ENCODE measurements around the gene MFRP.

The MFRP gene

DNA sequence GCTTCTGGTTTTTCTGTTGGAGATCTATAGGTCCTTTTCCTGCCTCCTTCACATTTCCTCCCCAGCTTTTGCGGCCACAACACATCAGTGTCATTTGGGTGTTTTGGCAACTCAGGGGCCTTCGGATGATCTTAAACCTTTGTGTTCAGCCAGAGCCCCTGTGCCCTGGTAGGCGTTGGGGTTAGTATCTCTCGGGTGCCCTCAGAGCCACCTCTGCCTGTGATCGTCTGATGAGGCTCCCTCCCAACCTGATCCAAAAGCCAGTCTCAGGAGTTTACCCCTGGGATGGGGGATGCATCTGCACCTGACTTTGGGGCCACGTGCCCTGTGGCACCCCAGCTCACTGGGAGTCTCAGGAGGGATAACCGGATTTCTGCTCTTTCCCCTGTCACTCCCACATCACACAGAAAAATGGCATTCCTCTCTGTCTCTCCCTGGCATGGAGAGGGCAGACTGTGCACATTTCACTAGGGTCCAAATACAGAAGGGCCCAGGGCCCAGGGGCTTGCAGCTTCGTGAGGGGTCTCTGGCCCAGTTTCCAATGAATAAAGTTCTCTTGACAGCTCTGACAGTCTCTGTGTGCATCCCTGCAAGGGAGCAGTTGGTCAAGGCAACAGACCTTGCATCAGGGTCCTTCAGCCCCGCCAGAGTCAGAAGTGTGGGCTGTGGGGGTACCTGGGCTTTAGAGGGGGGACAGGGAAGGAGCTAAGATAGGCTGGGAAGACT is 9.6 kb downstream of the MFRP start:
- DNase-seq: no peak

DNA sequence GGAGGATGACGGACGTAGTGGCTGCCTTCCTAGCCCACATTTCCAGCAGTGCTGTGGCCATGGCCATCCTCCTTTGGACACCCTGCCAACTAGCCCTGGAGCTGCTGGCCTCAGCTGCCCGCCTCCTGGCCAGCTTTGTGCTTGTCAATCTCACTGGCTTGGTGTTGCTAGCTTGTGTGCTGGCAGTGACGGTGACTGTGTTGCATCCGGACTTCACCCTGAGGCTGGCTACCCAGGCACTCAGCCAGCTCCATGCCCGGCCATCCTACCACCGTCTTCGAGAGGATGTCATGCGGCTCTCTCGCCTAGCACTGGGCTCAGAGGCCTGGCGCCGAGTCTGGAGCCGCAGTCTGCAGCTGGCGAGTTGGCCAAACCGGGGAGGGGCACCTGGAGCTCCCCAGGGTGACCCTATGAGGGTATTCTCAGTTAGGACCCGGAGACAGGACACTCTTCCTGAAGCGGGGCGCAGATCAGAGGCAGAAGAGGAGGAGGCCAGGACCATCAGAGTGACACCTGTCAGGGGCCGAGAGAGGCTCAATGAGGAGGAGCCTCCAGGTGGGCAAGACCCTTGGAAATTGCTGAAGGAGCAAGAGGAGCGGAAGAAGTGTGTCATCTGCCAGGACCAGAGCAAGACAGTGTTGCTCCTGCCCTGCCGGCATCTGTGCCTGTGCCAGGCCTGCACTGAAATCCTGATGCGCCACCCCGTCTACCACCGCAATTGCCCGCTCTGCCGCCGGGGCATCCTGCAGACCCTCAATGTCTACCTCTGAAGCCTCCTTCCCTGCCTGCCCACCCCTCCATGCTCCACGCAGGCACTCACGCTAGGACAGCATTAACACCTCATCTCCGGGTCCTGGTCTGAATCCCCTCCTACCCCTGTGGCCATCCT is 10.6 kb downstream of the MFRP start:
- no peak for DNase-seq

DNA sequence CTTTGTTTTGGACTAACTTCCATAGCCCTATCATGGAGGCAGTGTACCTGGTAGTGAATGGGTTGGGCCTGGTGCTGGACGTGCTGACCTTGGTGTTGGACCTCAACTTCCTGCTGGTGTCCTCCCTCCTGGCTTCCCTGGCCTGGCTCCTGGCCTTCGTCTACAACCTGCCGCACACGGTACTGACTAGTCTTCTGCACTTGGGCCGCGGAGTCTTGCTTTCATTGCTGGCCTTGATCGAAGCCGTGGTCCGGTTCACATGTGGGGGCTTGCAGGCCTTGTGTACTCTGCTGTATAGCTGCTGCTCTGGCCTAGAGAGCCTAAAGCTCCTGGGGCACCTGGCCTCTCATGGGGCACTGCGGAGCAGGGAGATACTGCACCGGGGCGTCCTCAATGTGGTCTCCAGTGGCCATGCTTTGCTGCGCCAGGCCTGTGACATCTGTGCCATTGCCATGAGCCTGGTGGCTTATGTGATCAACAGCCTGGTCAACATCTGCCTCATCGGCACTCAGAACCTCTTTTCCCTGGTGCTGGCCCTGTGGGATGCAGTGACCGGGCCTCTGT is 11.3 kb downstream of the MFRP start:
- no peak for DNase-seq

DNA sequence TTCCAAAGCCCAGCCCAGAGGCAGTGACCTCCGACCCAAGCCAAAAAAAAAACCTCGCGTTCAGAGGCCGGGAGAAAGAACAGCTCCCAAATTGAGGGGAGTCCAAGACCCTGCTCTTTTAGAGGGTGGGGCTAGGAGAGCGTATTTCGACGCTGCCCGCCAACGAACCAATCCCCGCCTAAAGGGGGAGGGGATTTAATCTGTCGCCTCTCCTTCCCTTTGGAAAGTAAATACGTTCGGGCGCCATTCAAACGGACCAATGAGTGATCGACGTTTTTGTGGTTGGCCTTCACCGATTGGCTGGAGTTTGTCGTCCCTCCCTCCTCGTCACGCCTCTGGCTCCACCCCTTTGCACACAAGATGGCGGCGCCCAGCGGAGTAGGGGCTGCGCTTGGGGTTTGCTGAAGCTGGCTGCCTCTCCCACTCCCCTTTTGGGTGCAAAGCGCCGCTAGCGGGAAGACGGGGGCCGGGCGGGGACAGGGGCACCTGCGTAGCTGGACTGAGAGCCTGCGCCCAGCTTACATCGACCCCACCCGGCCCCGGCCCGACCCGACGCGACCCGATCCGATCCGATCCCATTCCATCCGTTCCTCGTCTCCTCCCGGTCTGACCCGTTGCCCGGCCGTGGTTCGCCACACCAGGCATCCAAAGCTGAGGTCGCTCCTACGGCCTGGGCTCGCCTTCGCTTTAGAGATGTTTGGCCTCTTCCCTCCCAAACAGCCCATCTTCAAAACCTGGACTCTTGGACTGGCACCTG is 12.2 kb downstream of the MFRP start, which contains the start of gene RNF26:
RNF26 (plus strand) TSS at position 354 of the 757 bp plus-strand sequence. CDS start 596 bp downstream, outside the sequence.
- peak; percentile 87 for DNase-seq

DNA sequence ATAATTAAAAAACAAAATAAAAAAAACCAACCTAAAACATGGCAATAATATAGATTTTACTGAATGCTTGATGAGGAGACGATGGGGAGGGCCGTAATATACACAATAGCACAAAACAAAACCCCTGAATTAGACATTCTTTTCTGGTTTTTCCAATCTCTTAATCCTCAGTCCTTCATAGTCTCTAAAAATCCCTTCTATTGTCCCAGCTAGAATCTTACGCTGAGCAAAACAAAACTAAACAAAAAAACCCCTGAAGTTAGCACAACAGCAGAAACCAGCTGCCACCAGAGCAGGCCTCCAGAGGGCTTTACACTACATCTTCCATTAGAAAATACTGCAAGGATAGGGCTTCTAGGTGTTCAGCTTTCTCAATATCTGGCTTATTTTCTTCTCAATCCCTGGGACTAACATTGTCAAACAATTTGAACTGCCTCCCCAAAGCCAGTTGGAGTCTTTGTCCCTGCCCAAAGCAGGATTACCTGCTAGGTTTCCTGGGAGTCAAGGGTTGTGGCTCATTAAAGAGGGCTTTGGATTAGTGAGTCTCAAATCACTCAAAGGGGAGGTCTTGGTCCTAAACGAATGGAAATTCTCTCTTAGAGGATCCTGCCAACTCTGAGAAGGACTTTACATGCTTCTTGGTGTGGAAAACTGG is 14.3 kb downstream of the MFRP start:
- no peak for DNase-seq

DNA sequence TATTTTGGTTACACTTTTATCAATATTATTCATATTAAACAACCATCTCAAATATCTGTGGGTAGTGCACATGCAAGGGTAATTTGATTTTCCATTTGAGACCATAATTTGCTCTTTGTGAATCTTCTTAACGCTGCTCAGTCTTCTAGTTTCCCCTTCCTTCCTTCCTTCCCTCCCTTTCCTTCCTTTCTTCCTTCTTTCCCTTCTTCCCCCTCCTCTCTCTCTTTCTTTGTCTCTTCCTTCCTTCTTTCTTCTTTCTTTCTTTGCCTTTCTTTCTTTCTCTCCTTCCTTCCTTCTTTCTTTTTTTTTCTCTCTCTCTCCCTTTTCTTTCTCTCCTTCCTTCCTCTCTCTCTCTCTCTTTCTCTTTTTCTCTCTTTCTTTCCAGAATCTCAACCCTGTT is 16.3 kb downstream of the MFRP start:
- DNase-seq: no peak

DNA sequence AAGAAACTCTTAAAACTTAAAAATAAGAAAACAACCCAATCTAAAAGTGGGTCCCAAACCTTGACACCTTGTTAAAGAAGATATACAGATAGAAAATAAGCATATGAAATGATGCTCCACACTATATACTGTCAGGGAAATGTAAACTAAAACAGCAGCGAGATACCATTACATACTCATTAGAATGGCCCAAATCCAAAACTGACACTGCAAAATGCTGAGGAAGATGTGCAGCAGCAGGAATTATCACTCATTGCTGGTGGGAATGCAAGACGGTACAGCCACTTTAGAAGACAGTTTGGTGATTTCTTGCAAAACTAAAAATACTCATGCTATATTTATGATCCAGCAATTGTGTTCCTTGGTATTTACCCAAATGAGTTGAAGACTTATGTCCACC is 17.2 kb downstream of the MFRP start:
- no peak for DNase-seq

DNA sequence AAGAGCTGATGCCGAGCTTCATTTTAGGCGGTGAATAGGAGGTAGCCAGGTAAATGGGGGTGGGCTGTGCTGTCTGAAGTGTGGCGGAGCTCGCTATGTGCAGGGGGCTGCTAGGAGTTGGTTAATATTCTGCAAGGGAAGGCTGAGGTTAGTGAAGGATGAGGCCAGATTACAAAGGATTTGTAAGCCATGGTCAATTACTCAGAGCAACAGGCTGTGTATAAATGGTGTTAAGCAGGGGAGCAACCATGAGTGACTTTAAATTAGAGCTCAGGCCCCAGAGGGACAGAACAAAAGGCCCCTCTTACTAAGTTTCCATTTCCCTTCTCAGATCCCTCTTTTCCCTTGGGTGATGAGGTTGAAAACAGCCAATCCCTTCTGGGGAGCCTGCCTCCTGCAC is 22.3 kb downstream of the MFRP start:
- DNase-seq: no peak

DNA sequence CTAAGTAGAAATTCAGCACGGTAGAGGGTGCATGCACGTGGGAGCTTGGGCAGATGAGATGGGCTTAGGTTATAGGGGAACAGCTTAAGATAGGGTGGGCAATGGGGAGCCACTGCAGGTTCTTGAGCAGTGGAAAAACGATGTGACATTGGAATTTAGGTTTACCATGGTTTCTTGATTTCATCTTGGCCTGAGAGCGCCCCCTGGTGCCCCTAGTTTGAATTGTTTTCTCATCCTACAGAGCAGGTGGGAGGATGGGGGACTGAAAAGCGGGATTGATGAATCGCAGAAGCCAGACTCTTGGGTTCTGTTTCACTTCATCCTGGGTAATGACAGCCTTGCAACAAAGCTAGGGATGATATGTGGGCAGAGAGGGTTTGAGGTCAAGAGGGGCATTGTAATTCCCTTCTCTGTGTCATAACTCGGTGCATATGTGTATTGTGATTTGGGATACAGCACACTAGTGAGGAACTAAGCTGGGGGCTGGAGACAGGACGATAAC is 22.9 kb downstream of the MFRP start:
- peak; percentile 29 for DNase-seq

DNA sequence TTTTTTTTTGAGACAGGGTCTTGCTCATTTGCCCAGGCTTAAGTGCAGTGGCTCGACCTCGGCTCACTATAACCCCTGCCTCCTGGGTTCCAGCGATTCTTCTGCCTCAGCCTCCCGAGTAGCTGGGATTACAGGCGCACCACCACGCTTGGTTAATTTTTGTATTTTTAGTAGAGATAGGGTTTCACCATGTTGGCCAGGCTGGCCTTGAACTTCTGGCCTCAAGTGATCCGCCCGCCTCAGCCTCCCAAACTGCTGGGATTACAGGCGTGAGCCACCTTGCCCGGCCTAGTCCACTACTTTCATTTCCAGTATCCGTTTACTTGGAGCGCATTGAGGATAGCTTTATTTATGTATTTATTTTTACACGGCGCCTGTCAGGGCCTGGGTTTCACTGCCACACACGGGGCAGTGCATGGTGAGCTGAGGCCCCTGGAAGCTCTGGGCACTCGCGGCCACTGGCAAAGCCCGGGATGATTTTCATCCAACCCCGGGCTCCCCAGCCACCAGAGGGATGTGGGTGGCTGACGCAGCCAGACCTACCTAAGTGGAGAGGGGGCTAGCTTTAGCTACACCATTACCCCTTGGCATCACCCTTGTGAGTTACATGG is 23.5 kb downstream of the MFRP start:
- no peak for DNase-seq

DNA sequence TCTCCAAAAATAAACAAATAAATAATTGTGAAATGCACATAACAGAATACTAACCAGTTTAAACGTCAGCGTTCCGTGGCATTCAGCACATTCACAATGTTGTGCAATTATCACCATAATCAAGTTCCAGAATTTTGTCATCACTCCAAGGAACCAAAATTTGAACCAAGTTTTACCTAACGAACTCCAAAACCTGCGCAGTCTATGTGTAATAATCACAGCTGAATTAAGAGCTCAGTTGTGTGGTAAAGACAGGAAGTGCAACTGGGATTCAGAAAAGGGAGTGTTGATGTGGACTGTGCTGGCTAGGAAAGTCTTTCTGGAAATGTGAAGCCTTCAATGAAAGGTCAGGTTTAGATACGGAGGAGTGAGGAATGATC is 24.2 kb downstream of the MFRP start:
- DNase-seq: no peak

DNA sequence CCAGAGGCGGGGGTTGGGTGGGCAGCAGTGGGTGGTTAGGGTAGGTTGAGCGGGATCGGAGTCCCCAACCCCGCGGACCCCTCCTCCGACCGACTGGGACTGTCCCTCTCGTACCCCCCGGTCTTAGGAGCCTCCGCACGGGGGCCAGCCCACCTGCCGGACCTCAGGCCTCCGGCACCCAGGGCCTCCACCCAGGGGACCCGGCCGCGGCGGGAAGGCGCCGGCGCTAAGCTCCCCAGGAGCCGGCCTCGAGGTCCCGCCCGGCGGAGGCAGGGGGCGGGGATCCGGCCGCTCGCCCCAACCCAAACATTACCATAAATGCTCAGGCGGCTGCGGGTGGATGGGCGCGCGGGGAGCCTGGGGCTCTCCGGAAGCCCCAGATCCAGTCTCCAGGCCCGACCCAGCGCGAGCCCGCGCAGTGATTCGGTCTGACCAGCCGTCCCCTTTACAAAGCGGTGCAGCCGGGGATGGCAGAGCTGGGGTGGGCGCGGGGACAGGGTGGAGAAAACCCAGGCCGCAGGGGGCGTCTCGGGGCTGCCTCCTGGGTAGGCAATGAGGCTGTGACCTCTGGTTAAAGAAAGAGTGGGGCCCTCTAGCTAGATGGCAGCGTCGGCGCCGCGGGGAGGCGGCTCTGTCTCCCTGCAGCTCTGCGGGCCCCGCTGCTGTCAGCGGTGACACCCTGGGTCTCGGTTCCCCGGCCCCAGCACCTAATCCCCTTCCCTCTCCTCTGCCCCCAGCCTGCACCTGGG is 25.6 kb downstream of the MFRP start:
- no peak for DNase-seq

DNA sequence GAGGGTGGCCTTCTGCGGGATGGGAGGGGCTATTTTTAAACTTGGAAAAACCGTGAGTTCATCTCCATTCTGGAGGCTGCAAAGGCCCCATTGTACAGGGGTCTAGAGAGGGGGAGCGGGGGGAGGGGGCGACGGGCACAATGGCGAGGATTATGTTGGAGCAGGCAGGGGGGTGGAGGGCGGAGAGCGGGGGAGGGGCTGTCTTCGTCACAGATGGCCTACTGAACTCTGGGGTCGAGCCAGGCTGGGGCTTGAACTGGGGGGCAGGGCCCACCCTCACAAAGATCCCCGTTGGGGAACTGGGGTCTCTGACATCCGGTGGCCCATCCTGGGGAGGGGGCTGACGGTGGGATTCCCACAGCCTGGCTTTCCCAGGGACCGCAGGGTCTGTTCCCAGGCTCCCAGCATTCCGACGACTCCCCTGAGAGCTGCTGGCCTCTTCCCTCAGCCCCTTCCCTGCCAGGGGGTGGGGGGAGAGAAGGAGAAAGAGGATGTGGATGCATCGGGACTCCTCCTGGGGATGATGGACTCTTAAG is 26.2 kb downstream of the MFRP start:
- no peak for DNase-seq

DNA sequence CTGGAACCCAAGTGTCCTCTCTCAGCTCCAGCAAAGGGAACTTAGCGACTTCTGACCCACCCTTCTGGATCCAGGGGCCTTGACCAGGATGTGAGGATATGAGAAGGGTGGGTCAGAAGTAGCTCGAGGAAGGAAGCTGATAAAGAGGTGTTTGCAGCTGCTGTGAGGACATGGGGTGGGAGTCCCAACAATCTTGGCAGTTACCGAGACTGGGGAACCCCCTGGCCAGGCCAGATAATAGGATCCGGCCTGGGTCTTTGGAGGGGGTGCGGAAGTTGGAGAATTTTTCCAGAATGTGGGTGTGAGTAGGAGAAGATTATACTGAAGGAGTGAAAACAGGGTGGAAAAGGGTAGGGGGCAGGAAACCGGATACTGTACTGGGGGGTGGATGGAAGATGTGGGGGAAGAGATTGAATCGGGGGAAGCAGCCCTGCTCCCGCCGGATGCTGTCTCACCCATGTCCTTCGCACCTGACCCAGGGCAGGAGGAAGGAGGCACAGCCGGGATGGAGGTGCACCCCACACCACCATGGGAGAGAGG is 26.7 kb downstream of the MFRP start:
- DNase-seq: no peak

DNA sequence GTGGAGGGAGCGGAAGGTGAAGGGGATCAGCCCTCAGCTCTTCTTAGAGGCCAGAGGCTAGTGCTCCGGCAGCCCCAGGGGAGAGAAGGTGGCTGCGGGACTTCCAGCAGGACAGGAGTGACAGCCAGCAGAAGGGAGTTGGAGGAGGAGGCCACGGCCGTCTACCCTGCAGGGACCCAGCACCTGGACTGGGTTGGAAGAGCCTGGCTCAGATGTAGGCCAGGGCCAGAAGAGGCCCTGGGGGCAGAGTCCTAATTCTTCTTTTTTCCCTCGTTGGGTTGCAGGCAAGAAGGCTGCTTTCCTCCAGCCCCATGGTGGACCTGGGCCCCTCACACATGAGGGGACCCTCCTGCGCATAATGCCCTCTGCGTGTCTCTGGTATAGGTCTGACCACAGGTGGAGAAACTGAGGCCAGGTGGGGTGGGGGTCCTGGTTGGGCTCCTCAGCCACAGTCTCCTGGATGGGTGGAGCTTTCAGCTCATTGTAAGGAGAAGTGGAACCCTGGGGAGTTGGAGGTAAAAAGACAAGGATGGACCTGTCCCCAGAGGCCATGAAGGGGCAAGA is 27.3 kb downstream of the MFRP start:
- no peak for DNase-seq

DNA sequence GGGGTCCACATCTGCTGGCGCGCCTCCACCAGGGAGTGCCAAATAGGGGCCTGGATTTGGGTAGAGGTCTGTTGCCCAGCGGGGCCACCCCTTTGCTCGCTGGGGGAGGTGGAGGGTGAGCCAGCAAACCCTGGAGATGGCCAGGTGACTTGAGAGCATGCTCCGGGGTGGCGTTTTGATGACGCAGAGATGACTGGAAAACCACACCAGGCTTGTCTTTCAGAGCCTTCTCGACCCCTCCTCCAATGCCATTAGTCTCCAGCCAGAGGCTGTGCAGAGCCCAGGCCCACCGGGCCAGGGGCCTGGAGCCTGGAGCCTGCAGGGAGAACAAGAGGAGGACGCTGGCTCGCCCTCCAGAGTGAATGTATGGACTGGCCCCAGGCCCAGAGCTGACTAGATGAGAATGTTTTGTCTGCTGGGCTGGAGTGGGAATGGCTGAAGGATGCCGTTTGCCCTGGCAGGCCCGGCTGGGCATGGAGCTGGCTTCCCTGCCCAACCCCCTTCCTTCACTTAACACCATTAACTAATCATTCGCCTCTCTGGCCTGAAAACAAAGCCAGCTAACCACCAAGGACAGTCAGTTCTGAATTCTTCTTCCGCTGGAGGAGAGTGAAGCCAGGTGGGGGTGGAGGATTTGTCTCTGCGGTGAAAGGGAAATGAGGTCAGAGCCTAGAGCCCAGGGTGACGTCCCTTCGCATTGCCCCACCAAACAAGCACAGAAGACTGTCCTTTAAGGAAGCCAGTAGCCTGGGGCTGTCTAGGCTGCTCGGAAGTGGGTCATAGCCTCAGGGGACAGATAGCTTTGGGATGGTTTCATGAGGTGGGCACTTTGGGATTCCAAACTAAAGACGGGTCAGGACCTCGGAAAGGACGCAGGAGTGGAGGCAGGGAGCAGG is 28.0 kb downstream of the MFRP start:
- DNase-seq: no peak

DNA sequence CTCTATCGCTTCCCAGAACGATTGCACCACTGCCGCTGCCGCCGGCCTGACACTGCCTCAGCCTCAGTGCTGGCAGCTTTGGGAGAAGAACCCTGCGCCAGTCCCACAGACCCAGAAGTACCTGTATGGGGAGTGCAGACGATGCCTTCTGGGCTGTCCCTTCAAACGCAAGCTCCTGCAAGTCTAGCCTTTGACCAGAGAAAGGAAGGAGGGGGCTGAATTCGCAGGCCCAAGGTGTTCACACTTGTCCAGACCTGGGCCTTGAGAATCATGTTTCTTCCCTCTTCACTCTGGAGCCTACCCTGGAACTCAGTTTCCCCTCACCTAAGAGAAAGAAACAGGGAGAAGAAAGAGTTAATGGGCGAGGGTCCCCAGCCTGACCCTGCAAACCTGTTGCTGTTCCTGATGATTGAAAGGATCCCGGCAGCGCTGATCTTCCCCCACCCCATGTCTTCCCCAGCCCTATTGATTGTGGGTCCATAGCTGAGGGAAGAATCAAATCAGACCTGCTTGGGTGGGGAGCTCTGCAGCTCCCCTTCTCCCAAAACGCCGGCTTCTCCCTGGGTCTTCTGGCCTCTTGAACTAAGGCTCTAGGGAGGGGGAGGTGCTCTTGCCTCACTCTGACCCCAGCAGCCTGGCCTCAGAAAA is 28.8 kb downstream of the MFRP start:
- no peak for DNase-seq

DNA sequence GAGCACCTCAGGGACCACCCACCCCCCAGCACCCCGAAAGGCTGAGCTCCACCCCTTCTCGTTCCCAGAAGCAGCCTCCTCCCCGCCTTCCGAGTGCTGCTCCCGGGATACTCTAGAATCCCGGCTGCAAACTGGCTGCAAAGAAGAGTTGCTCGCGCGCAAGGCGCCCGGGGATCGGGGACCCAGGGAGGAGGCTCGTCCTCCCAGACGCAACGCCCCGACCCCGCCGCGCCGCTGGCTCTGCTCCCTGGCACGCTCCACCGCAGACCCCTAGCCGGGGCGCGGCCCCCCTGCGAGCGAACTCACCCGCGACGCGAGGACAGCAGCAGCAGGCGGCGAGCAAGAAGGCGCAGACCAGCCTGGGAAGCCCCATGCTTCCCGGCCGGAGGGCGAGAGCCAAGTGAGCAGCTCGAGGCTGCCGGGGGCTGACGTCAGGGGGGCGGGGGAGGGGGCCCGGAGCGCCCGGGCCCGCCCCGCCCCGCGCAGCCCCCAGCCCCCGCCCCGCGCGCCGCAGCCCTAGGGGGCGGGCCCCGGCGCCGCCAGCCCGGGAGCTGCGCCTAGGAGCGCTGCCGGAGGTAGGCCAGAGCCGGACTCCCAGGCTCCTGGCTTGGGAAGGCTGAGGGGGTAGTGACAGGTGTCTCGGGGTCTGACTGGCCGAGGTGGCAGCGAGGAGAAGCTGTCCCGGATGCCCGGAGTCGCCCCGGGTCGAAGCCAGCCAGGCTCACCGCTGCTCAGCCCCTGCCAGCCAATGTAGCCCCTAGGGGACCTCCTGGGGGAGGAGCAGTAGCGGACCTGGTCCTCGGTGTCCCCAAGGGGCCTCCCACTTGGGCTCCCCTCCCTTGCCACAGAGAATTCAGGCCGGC is 29.5 kb downstream of the MFRP start, which contains the start of gene MCAM:
MCAM (minus strand) TSS at position 402 of the 863 bp plus-strand sequence; CDS start at position 373, 29 bp downstream.
- no peak for DNase-seq

All from NCI-H1694 (cell line).